UCSD-AML1 (cell line): Measurements from ENCODE around the gene CCNJ.
A peak's percentile ranks its signal among the peaks of the same experiment; 100 is the strongest.

ENCODE experiments used
- DNase-seq: peaks from one replicate; lab custom pipeline; 2025; ENCODE audit not compliant: unreplicated experiment; lab: John Stamatoyannopoulos, UW

CCNJ gene

DNA sequence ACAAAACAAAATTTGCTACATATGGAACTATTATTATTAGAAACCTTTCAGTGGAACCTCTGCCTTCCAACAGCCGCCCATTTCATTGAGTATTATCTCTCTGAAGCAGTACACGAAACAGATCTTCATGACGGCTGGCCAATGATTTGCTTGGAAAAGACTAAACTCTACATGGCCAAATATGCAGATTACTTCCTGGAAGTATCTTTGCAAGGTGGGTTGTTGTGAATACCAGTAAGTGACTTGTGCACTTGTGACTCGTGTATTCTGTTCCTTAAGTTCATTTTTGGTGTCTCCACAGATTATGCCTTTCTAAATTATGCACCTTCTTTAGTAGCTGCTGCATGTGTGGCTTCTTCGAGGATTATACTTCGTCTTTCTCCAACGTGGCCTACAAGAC, 13.4 kb downstream of the CCNJ start:
- DNase-seq = no peak

GRCh38 chr10:96061232-96061631, 17.8 kb downstream of the CCNJ start:
- DNase-seq = no peak

DNA sequence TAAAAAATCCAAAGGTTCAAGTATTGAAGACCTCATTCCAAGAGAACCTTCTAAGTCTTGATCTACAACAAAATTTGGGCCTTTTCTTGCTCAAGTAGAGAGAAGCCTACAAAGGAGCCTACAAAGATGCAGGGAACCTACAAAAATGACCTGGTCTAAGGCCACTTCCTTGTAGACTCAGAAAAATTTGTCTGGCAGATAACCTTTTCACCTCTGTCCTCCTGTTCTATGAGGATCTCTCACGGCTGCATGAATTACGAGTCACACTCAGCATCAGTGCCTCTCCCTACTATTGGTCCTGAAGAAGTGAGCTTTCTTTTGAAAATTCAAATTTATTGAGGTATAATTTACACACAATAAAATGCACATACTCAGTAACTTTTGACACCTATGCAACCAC, 29.3 kb downstream of the CCNJ start:
- DNase-seq = no peak

- no peak for DNase-seq
Observed at GRCh38 chr10:96073722-96074121, 30.3 kb downstream of the CCNJ start.

- DNase-seq = no peak
Observed at GRCh38 chr10:96074776-96075175, 31.4 kb downstream of the CCNJ start.

GRCh38 chr10:96075977-96076376, 32.6 kb downstream of the CCNJ start:
- no peak for DNase-seq

GRCh38 chr10:96077156-96077555, 33.8 kb downstream of the CCNJ start:
- DNase-seq = no peak

- no peak for DNase-seq
Observed at GRCh38 chr10:96082153-96082552, 38.8 kb downstream of the CCNJ start.

- no peak for DNase-seq
Observed at GRCh38 chr10:96082748-96083147, 39.4 kb downstream of the CCNJ start.

DNA sequence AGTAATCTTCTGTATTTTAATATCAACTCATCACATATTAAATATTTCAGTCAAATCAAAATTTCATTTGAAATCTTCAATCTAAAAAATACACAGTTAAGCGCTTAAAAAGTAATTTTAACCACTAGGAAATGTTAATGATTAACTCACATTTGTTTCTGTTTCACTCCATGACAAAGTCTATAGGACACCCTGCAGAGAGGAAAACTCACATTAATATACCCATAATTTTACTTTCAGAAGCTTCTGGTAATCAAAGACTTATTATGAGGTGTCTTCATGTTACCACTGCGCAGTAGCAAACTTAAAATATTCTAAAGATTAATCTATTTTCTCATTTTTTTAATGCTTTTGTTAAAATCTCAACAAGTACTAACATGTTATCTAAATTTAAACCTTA, 45.7 kb downstream of the CCNJ start:
- no peak for DNase-seq

- peak; percentile 94 for DNase-seq
Observed at GRCh38 chr10:96089670-96090462, 46.5 kb downstream of the CCNJ start.

DNA sequence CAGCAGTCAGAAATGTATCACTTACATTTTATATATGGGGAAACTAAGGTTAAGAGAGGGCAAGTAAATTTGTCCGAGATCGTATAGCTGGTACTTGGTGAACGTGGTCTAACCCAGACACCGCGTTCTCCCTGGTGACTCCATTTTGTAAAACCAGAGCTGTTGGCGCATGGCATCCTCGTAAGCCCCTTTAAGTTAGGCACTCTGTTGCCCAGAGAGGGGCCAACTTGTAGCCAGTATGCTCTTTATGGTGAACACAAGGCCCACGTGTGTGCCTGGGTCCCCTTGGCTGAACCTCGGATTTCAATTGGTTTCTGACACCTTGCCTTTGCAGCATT, 47.0 kb downstream of the CCNJ start:
- DNase-seq = no peak

DNA sequence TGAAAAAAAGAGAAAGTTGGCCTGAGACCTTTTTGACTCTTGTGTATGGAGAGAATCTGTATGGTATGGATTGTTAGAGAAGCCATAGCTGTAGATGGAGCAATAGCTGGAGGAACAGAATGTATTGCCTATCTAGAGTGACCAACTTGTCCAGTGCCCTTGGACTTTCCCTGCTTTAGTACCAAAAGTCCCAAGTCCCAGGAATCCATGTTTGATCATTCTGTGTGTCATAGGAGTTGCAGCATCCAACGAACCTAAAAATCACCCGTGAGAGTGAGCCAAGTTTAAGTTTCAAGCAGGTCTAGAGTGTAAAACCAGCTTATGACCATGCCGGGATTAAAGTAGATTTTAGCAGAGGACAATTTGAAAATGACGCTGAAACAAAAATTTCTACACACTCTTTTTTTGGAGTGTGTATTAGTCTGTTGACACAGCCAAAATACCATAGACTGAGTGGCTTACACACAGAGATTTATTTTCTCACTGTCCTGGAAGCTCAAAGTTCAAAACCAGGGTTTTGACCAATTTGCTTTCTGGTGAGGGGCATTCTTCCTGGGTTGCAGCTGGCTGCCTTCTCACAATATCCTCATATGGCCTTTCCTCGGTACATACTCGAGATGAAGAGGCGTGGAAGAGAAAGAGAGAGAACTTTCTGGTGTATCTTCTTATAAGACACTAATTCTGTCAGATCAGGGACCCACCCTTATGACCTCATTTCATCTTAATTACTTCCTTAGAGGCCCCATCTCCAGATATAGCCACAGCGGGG, 49.8 kb downstream of the CCNJ start:
- DNase-seq = no peak

DNA sequence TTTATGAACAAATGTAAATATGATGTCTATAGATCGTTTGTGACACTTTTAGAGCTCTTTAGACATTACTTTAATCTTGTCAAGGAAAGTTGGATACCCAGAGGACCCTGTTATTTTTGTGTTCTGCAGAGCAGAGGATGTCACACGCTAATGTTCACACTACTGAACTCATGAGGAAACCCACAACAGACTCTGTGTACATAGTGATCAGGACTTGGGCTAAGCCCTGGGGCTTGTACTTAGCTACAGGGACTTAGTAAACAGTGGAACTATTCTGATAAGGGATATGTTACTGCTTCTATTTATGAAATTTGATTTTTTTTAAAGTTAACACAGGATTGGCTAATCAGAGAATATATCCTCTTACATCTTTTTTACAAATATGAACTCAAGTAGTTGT, 50.6 kb downstream of the CCNJ start:
- no peak for DNase-seq

DNA sequence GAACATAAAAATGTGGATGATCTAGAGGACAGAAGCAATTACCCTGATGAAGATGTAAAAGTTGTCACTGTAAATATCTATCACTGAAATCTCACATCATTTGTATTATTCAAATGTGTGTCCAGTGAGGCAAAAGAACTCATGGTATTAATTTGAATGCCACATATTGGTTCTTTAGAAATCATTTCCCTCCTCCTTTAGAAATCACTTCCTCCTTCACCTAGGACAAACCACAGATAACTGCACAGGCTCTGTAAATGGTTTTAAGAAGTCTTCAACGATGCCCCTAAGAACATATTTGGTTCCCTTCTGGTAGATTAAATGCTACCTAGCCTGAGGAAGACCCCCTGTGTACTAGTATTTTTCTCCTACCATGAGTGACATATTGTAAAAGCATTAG, 53.6 kb downstream of the CCNJ start:
- DNase-seq = no peak

GRCh38 chr10:96097865-96098264, 54.5 kb downstream of the CCNJ start:
- peak; percentile 18 for DNase-seq

DNA sequence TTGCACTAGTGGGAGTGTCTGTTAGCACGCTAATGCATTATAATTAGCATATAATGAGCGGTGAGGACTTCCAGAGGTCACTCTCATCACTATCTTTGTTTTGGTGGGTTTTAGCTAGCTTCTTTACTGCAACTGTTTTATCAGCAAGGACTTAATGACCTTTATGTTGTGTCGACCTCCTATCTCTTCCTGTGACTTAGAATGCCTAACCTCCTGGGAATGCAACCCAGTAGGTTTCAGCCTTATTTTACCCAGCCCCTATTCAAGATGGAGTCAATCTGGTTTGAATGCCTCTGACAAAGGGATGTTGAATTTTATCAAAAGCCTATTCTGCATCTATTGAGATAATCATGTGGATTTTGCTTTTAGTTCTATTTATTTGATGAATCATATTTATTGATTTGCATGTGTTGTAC, 64.2 kb downstream of the CCNJ start:
- DNase-seq = no peak
